ENCODE measurements around the gene LMX1A. TPM values are rescaled to one million over a fixed set of nuclear protein-coding genes. Genes with fewer than 3 reads are reported as not detected.

Gene LMX1A
- total RNA-seq, 2 experiments from 2014 or later, result not detected

DNA sequence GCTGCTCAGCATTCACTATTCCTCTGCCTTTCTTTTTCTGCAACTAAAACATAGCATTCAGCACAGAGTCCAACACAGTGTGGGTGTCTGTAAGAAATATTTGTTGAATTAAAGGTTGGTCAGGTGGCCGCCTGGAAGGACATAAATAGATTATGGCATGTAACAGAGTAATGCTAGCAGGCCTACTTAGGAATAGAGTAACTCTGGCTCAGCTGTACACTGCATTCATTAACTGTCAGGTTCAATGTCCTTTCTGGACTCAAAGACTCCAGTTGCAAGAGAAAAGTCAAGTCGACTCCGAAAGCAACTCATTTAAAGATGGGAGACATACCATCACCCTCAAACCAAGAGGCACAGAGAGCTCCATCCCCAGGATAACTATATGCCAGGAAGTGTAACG is 116.0 kb downstream of the LMX1A start:
- intact Hi-C loops (cut with DNase I, micrococcal nuclease), result no loop called here
- H3K36me3 Mint-ChIP-seq (ENCODE audit: low read depth), result no peaks in the 10 kb centered on the region
- H3K4me1 ChIP-seq (ENCODE audit: insufficient read depth, low read length), result no peaks in the 10 kb centered on the region
- H3K9me3 ChIP-seq (ENCODE audit: control insufficient read depth in 1 of 2, insufficient read depth in 1 of 2, low read length in 2 of 2), result peaks cover 0 to 6% of the 10 kb centered on the region in 2 experiments
- peaks cover 20 to 24% of the 10 kb centered on the region in 2 experiments for H3K27me3 ChIP-seq (ENCODE audit: control insufficient read depth in 1 of 2, insufficient read depth in 2 of 2, low read length in 2 of 2)
- DNase-seq (no peak), ATAC-seq (ENCODE audit: poor library complexity) (no peak)
- no peak overlapping the region for H3K4me3 Mint-ChIP-seq
- TF ChIP-seq, protein P1, sequence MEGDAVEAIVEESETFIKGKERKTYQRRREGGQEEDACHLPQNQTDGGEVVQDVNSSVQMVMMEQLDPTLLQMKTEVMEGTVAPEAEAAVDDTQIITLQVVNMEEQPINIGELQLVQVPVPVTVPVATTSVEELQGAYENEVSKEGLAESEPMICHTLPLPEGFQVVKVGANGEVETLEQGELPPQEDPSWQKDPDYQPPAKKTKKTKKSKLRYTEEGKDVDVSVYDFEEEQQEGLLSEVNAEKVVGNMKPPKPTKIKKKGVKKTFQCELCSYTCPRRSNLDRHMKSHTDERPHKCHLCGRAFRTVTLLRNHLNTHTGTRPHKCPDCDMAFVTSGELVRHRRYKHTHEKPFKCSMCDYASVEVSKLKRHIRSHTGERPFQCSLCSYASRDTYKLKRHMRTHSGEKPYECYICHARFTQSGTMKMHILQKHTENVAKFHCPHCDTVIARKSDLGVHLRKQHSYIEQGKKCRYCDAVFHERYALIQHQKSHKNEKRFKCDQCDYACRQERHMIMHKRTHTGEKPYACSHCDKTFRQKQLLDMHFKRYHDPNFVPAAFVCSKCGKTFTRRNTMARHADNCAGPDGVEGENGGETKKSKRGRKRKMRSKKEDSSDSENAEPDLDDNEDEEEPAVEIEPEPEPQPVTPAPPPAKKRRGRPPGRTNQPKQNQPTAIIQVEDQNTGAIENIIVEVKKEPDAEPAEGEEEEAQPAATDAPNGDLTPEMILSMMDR (IDR thresholded peaks at IDR 0.05), result no peak
- no peaks in the 10 kb centered on the region for H3K36me3 ChIP-seq (ENCODE audit: insufficient read depth, low read length)
- no peak overlapping the region for H3K27ac Mint-ChIP-seq
- H3K4me3 ChIP-seq (ENCODE audit: low read length), result no peak overlapping the region
- no peak overlapping the region for H3K27ac ChIP-seq (ENCODE audit: low read depth in 1 of 2, low read length in 2 of 2)
- no peaks in the 10 kb centered on the region for H3K4me1 Mint-ChIP-seq (ENCODE audit: low read depth)
- H3K9me3 Mint-ChIP-seq, result no peaks in the 10 kb centered on the region
- ChIA-PET POLR2A (no interaction called here), CTCF (no interaction called here)
- H3K27me3 Mint-ChIP-seq, result peaks cover 60% of the 10 kb centered on the region

DNA sequence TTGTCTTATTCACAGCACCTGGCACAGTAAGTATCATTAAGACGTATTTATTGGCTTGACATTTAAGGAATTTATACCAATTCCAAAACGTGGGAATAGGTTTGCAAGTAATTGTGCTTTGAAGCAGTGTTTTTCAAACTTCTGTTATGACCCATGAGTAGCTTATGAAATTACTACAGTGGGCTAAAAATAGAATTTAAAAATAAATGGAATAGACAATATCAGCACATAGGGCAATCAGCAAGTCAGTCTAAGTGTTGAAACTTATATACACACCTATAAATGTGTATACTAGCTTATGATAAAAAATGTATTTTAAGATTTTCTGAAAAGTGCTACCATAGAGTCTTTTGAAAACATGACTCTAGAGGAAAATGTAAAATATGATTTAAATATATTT is 116.6 kb downstream of the LMX1A start:
- H3K27me3 Mint-ChIP-seq, result peaks cover 64% of the 10 kb centered on the region
- POLR2A ChIA-PET, result no interaction called here

DNA sequence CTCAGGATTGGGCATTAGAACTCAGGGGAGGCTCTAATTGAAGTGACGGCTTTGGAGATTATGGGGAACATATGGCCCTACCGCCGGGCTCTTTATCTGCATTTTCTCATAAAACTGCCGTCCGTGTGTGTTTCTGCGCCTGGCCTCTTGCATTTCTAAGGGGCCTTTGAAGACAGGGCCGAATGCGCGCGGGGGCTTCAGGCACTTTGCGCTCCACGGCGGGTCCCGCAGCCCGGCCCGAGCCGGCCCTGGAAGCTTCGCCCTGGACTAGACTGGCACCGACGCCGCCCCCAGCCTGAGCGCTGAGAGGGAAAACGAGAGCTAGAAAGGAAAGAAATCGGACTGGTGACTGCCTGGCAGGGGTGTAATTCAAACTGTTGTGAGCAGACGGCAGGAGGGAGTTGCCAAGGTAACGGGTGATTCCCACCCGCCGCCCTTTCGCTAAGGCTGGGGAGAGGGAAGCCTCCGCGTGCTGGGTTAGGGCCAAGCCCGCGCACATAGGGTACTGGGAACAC is 120.7 kb downstream of the LMX1A start:
- TF ChIP-seq, protein P1 (IDR thresholded peaks at IDR 0.05), result no peak
- CTCF ChIA-PET, result no interaction called here
- Histone ChIP-seq H3K27ac (ENCODE audit: low read depth in 1 of 2, low read length in 2 of 2) (no peak overlapping the region), H3K4me1 (ENCODE audit: insufficient read depth, low read length) (no peaks in the 10 kb centered on the region), H3K27me3 (ENCODE audit: control insufficient read depth in 1 of 2, insufficient read depth in 2 of 2, low read length in 2 of 2) (peaks cover 37 to 61% of the 10 kb centered on the region in 2 experiments), H3K9me3 (ENCODE audit: control insufficient read depth in 1 of 2, insufficient read depth in 1 of 2, low read length in 2 of 2) (peaks cover 0 to 6% of the 10 kb centered on the region in 2 experiments), H3K36me3 (ENCODE audit: insufficient read depth, low read length) (no peaks in the 10 kb centered on the region), H3K4me3 (ENCODE audit: low read length) (no peak overlapping the region)
- Mint-ChIP-seq H3K9me3 (no peaks in the 10 kb centered on the region), H3K27me3 (peaks cover 87% of the 10 kb centered on the region), H3K4me1 (ENCODE audit: low read depth) (no peaks in the 10 kb centered on the region), H3K27ac (no peak overlapping the region), H3K4me3 (no peak overlapping the region), H3K36me3 (ENCODE audit: low read depth) (no peaks in the 10 kb centered on the region)
- DNase-seq, result no peak
- intact Hi-C loops (cut with DNase I, micrococcal nuclease), result no loop called here
- no peak for ATAC-seq (ENCODE audit: poor library complexity)
- POLR2A ChIA-PET, result no interaction called here

More for the DNA sequence above, 116.6 kb downstream of the LMX1A start:
- H3K4me3 Mint-ChIP-seq, result no peak overlapping the region
- Histone ChIP-seq H3K4me1 (ENCODE audit: insufficient read depth, low read length) (no peaks in the 10 kb centered on the region), H3K27ac (ENCODE audit: low read depth in 1 of 2, low read length in 2 of 2) (no peak overlapping the region), H3K9me3 (ENCODE audit: control insufficient read depth in 1 of 2, insufficient read depth in 1 of 2, low read length in 2 of 2) (peaks cover 0 to 6% of the 10 kb centered on the region in 2 experiments), H3K4me3 (ENCODE audit: low read length) (no peak overlapping the region), H3K27me3 (ENCODE audit: control insufficient read depth in 1 of 2, insufficient read depth in 2 of 2, low read length in 2 of 2) (peaks cover 25 to 30% of the 10 kb centered on the region in 2 experiments), H3K36me3 (ENCODE audit: insufficient read depth, low read length) (no peaks in the 10 kb centered on the region)
- CTCF ChIA-PET, result no interaction called here
- H3K27ac Mint-ChIP-seq, result no peak overlapping the region
- ATAC-seq (ENCODE audit: poor library complexity) (no peak), DNase-seq (no peak)
- TF ChIP-seq, protein P1 (IDR thresholded peaks at IDR 0.05), result no peak
- no peaks in the 10 kb centered on the region for H3K4me1 Mint-ChIP-seq (ENCODE audit: low read depth)
- no peaks in the 10 kb centered on the region for H3K9me3 Mint-ChIP-seq
- no peaks in the 10 kb centered on the region for H3K36me3 Mint-ChIP-seq (ENCODE audit: low read depth)
- intact Hi-C loops (cut with DNase I, micrococcal nuclease), result no loop called here
